Esophagus squamous epithelium (tissue), 5 donors: ENCODE data around the gene PSMD14. TPM values are rescaled to one million over a fixed set of nuclear protein-coding genes. Genes with fewer than 3 reads are reported as not detected.

ENCODE experiments used
- DNase-seq: peaks from one replicate; lab custom pipeline; 2025; lab: John Stamatoyannopoulos, UW
- H3K27ac ChIP-seq, 4 donors: fragments of 200-600 bp; sonication (generic); one replicate each; pipeline ENCODE4 v1.5.1; 2016 to 2019; ENCODE audit warnings: mild to moderate bottlenecking in 1 of 4
- H3K27me3 ChIP-seq, 4 donors: fragments of 200-600 bp; sonication (generic); 1 replicate in 3 of 4; 2 replicates in 1 of 4; pipeline versions ENCODE4 v1.5.1 to v1.6.0; 2017 to 2021; ENCODE audit warnings: antibody characterized with exemption in 1 of 4
- H3K36me3 ChIP-seq, 3 donors: fragments of 200-600 bp; sonication (generic); one replicate each; pipeline ENCODE4 v1.5.1; 2016 to 2019
- H3K4me1 ChIP-seq, 3 donors: fragments of 200-600 bp; sonication (generic); one replicate each; pipeline ENCODE4 v1.5.1; 2017 to 2019
- H3K4me3 ChIP-seq, 4 donors: fragments of 200-600 bp; sonication (generic); 1 replicate in 3 of 4; 2 replicates in 1 of 4; pipeline ENCODE4 v1.5.1; 2016 to 2019; ENCODE audit warnings: mild to moderate bottlenecking in 2 of 4, moderate library complexity in 1 of 4
- H3K9me3 ChIP-seq, 3 donors: fragments of 200-600 bp; sonication (generic); one replicate each; pipeline ENCODE4 v1.5.1; 2016 to 2019
- CTCF ChIP-seq, 6 experiments: fragments of 450-650 bp in 4 of 6; fragments of 200-600 bp in 2 of 6; sonication (generic) in 2 of 6; IDR thresholded peaks; one replicate each; pipeline ENCODE4 v1.5.1; 2016 to 2019; ENCODE audit warnings: antibody characterized with exemption in 6 of 6, mild to moderate bottlenecking in 4 of 6, moderate library complexity in 4 of 6
- POLR2A ChIP-seq, 4 donors: fragments of 450-650 bp; IDR thresholded peaks; one replicate each; pipeline ENCODE4 v1.6.1; 2017; ENCODE audit warnings: antibody characterized with exemption in 4 of 4, mild to moderate bottlenecking in 4 of 4, moderate library complexity in 3 of 4
- WGBS, 2 donors: methylation state at CpG; one replicate each; pipeline ENCODE4 v1.1.5; 2018; 5-methylcytosine and 5-hydroxymethylcytosine counted together
- intact Hi-C: fragments of 100-400 bp; cut with DNase I; formaldehyde crosslinking; loops from one replicate; pipeline ENCODE4 v1.15.0; 2022
- total RNA-seq, 4 donors: library from RNA; depleted of rRNA; stranded (reverse); fragments of >200 nt; gene quantifications; one replicate each; pipeline ENCODE4 v1.1.0, GENCODE V29; 2016
- donor health status: DM: yes; HTN: yes; CAD: no.

Gene PSMD14
- total RNA-seq, 4 donors from 2014 or later = 32.8 to 86.9 (median 53.3) TPM

- Histone ChIP-seq H3K4me3 (no peak overlapping the region), H3K4me1 (no peaks in the 10 kb centered on the region), H3K36me3 (peaks cover 0 to 43% (median 0%) of the 10 kb centered on the region in 3 donors), H3K27ac (no peak overlapping the region), H3K9me3 (no peaks in the 10 kb centered on the region), H3K27me3 (no peaks in the 10 kb centered on the region)
- DNase-seq = no peak
- WGBS, 2 donors = 76 to 78% methylated on average over 5 of the region's 5 CpGs
- intact Hi-C loops = no loop called here
- TF ChIP-seq POLR2A (IDR thresholded peaks at IDR 0.05) (no peak), CTCF (IDR thresholded peaks at IDR 0.05) (no peak)
Measured at GRCh38 chr2:161406316-161406715, 98.1 kb downstream of the PSMD14 start.

- Histone ChIP-seq H3K27ac (no peak overlapping the region), H3K4me1 (no peaks in the 10 kb centered on the region), H3K27me3 (no peaks in the 10 kb centered on the region), H3K36me3 (peaks cover 0 to 34% (median 0%) of the 10 kb centered on the region in 3 donors), H3K4me3 (no peak overlapping the region), H3K9me3 (no peaks in the 10 kb centered on the region)
- TF ChIP-seq POLR2A (IDR thresholded peaks at IDR 0.05) = no peak
- WGBS, 2 donors = 93% methylated on average over 2 of the region's 2 CpGs
- intact Hi-C loops = no loop called here
- DNase-seq = no peak
Measured at GRCh38 chr2:161407597-161407996, 99.4 kb downstream of the PSMD14 start.

- no peak for TF ChIP-seq POLR2A (IDR thresholded peaks at IDR 0.05)
- TF ChIP-seq CTCF (IDR thresholded peaks at IDR 0.05) = no peak
- no peak overlapping the region for H3K27ac ChIP-seq
- intact Hi-C loops = no loop called here
- H3K9me3 ChIP-seq = no peaks in the 10 kb centered on the region
- peaks cover 0 to 20% (median 0%) of the 10 kb centered on the region in 3 donors for H3K36me3 ChIP-seq
- H3K4me1 ChIP-seq = peaks cover 3 to 6% (median 5%) of the 10 kb centered on the region in 3 donors
- DNase-seq = no peak
- peaks cover 0 to 13% (median 2%) of the 10 kb centered on the region in 4 donors for H3K27me3 ChIP-seq
- no peak overlapping the region for H3K4me3 ChIP-seq
- 94 to 95% methylated on average over 1 of the region's 1 CpG for WGBS, 2 donors
Measured at GRCh38 chr2:161409308-161409907, 101.2 kb downstream of the PSMD14 start.

GRCh38 chr2:161412346-161412745 is 104.1 kb downstream of the PSMD14 start:
- intact Hi-C loops = no loop called here
- H3K36me3 ChIP-seq = peaks cover 0 to 20% (median 0%) of the 10 kb centered on the region in 3 donors

More at GRCh38 chr2:161412346-161412745, 104.1 kb downstream of the PSMD14 start:
- DNase-seq = no peak
- Histone ChIP-seq H3K4me1 (peaks cover 12 to 35% (median 26%) of the 10 kb centered on the region in 3 donors), H3K4me3 (no peak overlapping the region), H3K27me3 (peaks cover 15 to 43% (median 18%) of the 10 kb centered on the region in 4 donors), H3K9me3 (no peaks in the 10 kb centered on the region), H3K27ac (no peak overlapping the region)
- TF ChIP-seq CTCF (IDR thresholded peaks at IDR 0.05) = no peak
- TF ChIP-seq POLR2A (IDR thresholded peaks at IDR 0.05) = no peak
